HepG2 (cell line): ENCODE results near the gene TNP1. TPM values are rescaled to one million over a fixed set of nuclear protein-coding genes. Genes with fewer than 3 reads are reported as not detected.

Experiments
- EP300 ChIP-seq, 3 experiments: sonication (generic) in 1 of 3; formaldehyde crosslinking in 1 of 3; IDR thresholded peaks; 2 replicates each; pipeline versions ENCODE4 v1.5.1 to v1.6.1; 2011 to 2020; ENCODE audit warnings: low read depth in 2 of 3, low read length in 2 of 3, borderline replicate concordance in 1 of 3, improper control_type of control experiment in 1 of 3, mild to moderate bottlenecking in 1 of 3, missing genetic modification reagents in 1 of 3, moderate library complexity in 1 of 3
- RFXAP ChIP-seq: sonication (generic); formaldehyde crosslinking; IDR thresholded peaks from 2 replicates; pipeline ENCODE4 v1.4.0; 2020; ENCODE audit warnings: missing genetic modification reagents, borderline replicate concordance
- TEAD2 ChIP-seq: sonication (generic); formaldehyde crosslinking; IDR thresholded peaks from 2 replicates; pipeline ENCODE4 v1.9.0; 2021; ENCODE audit warnings: missing genetic modification reagents
- ZFAT ChIP-seq: sonication (generic); formaldehyde crosslinking; conservative IDR thresholded peaks from 2 replicates; pipeline ENCODE4 v1.8.1; 2023; ENCODE audit warnings: missing genetic modification reagents, inconsistent platforms
- ZFX ChIP-seq: sonication (generic); formaldehyde crosslinking; IDR thresholded peaks from 2 replicates; pipeline ENCODE4 v1.4.0; 2020; ENCODE audit warnings: mild to moderate bottlenecking, low read depth, missing genetic modification reagents, moderate library complexity
- ZNF275 ChIP-seq: sonication (generic); formaldehyde crosslinking; IDR thresholded peaks from 2 replicates; pipeline ENCODE4 v1.8.0; 2022; ENCODE audit warnings: missing genetic modification reagents, mild to moderate bottlenecking, inconsistent platforms, borderline replicate concordance
- ZNF281 ChIP-seq: sonication (generic); formaldehyde crosslinking; IDR thresholded peaks from 2 replicates; pipeline ENCODE4 v1.4.0; 2020; ENCODE audit warnings: missing genetic modification reagents, borderline replicate concordance
- ZNF33A ChIP-seq: sonication (generic); formaldehyde crosslinking; IDR thresholded peaks from 2 replicates; pipeline ENCODE4 v1.5.1; 2020; ENCODE audit warnings: missing genetic modification reagents, mild to moderate bottlenecking, moderate library complexity, borderline replicate concordance
- polyA plus RNA-seq, 8 experiments: library from polyadenylated mRNA; depleted of rRNA in 3 of 8; stranded (reverse) in 7 of 8; unstranded in 1 of 8; fragments of >200 nt; fragmentation: Illumina TruSeq in 4 of 8; extraction: Trizol in 4 of 8; gene quantifications; 2 replicates each; pipeline versions ENCODE4 v1.2.1 to v1.2.3, GENCODE V29; 2011 to 2016; ENCODE audit warnings: low read depth in 4 of 8, missing spikeins in 1 of 8, mixed read lengths in 1 of 8; ENCODE audit not compliant: insufficient read depth in 1 of 8
- total RNA-seq, 5 experiments: library from RNA; depleted of rRNA; stranded (reverse); fragments of >200 nt; fragmentation: Illumina TruSeq; extraction: Trizol; gene quantifications; 2 replicates each; pipeline ENCODE4 v1.2.3, GENCODE V29; 2016; ENCODE audit warnings: low read depth in 1 of 5
- TF ChIP-seq, protein P1 (sequence below): sonication (generic); formaldehyde crosslinking; IDR thresholded peaks from 2 replicates; pipeline ENCODE4 v1.4.0; 2020; ENCODE audit warnings: missing genetic modification reagents, borderline replicate concordance
- TF ChIP-seq, protein P2 (sequence below): sonication (generic); formaldehyde crosslinking; IDR thresholded peaks from 2 replicates; pipeline ENCODE4 v1.5.1; 2020; ENCODE audit warnings: mild to moderate bottlenecking, moderate library complexity, missing genetic modification reagents

The TNP1 gene
- total and polyA plus RNA-seq, 2 of the 13 experiments (the other 11 are each of a cell fraction or from before 2014, with no cell fraction given): not detected

- TF ChIP-seq ZNF281: no peak
- no peak for TF ChIP-seq ZFX (CRISPR knock-in tag)
- no peak for TF ChIP-seq RFXAP (CRISPR knock-in tag)
- no peak for TF ChIP-seq EP300 (IDR thresholded peaks at IDR 0.05; ENCODE audit: low read depth in 2 of 2, low read length in 2 of 2)
- no peak for TF ChIP-seq EP300 (CRISPR knock-in tag; IDR thresholded peaks at IDR 0.05; ENCODE audit: borderline replicate concordance)
- TF ChIP-seq, protein P1, sequence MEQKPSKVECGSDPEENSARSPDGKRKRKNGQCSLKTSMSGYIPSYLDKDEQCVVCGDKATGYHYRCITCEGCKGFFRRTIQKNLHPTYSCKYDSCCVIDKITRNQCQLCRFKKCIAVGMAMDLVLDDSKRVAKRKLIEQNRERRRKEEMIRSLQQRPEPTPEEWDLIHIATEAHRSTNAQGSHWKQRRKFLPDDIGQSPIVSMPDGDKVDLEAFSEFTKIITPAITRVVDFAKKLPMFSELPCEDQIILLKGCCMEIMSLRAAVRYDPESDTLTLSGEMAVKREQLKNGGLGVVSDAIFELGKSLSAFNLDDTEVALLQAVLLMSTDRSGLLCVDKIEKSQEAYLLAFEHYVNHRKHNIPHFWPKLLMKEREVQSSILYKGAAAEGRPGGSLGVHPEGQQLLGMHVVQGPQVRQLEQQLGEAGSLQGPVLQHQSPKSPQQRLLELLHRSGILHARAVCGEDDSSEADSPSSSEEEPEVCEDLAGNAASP (CRISPR knock-in tag): no peak
- no peak for TF ChIP-seq ZNF33A
- TF ChIP-seq, protein P2, sequence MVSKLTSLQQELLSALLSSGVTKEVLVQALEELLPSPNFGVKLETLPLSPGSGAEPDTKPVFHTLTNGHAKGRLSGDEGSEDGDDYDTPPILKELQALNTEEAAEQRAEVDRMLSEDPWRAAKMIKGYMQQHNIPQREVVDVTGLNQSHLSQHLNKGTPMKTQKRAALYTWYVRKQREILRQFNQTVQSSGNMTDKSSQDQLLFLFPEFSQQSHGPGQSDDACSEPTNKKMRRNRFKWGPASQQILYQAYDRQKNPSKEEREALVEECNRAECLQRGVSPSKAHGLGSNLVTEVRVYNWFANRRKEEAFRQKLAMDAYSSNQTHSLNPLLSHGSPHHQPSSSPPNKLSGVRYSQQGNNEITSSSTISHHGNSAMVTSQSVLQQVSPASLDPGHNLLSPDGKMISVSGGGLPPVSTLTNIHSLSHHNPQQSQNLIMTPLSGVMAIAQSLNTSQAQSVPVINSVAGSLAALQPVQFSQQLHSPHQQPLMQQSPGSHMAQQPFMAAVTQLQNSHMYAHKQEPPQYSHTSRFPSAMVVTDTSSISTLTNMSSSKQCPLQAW (CRISPR knock-in tag): no peak
- no peak for TF ChIP-seq ZFAT (CRISPR knock-in tag)
- TF ChIP-seq TEAD2 (CRISPR knock-in tag): no peak
- TF ChIP-seq ZNF275 (CRISPR knock-in tag): no peak
Observed at GRCh38 chr2:216901273-216901672, 41.4 kb upstream of the TNP1 start (continued).
